ENCODE data around the gene RPL29.
A peak's percentile ranks its signal among the peaks of the same experiment; 100 is the strongest.

DNA sequence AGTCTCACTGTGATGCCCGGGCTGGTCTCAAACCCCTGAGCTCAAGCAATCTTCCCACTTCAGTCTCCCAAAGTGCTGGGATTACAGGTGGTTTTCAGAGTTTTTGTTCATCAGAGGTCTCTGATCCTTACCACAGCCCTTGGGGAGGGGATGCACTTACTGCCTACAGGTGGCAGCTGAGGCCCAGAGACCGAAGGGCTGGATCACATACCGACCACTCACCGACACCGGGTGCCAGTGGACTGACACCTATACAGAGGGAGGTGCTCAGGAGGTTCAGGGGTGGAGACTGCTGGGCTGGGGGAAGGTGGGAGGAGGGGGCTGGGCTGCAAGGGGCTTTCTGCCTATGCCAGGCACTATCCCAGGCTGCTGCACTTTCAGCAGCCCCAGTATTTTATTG, 41.1 kb upstream of the RPL29 start:
- TF ChIP-seq, protein P1, sequence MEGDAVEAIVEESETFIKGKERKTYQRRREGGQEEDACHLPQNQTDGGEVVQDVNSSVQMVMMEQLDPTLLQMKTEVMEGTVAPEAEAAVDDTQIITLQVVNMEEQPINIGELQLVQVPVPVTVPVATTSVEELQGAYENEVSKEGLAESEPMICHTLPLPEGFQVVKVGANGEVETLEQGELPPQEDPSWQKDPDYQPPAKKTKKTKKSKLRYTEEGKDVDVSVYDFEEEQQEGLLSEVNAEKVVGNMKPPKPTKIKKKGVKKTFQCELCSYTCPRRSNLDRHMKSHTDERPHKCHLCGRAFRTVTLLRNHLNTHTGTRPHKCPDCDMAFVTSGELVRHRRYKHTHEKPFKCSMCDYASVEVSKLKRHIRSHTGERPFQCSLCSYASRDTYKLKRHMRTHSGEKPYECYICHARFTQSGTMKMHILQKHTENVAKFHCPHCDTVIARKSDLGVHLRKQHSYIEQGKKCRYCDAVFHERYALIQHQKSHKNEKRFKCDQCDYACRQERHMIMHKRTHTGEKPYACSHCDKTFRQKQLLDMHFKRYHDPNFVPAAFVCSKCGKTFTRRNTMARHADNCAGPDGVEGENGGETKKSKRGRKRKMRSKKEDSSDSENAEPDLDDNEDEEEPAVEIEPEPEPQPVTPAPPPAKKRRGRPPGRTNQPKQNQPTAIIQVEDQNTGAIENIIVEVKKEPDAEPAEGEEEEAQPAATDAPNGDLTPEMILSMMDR (CRISPR knock-in tag; IDR thresholded peaks at IDR 0.05) = peak; percentile 65
- TF ChIP-seq RFX1 (IDR thresholded peaks at IDR 0.05) (no peak), CHD2 (IDR thresholded peaks at IDR 0.05; ENCODE audit: low read depth, low read length) (no peak), HNRNPK (IDR thresholded peaks at IDR 0.05; ENCODE audit: low read depth, low read length, poor library complexity, severe bottlenecking) (no peak), ZNF20 (CRISPR knock-in tag; IDR thresholded peaks at IDR 0.05) (no peak), POLR2A (IDR thresholded peaks at IDR 0.05; ENCODE audit: insufficient read depth in 1 of 2, low read depth in 2 of 2, low read length in 2 of 2) (no peak), ZNF589 (CRISPR knock-in tag; conservative IDR thresholded peaks at IDR 0.05) (no peak), KMT2B (CRISPR knock-in tag; IDR thresholded peaks at IDR 0.05) (no peak), SYNCRIP (IDR thresholded peaks at IDR 0.05; ENCODE audit: insufficient read depth, low read depth, low read length) (no peak)

Measured in HepG2 (cell line).